Activated CD8-positive, alpha-beta memory T cell treated with anti-CD3 and anti-CD28 coated beads, Interleukin-2, amount 50 U/mL, for 24 hours (primary cell): ENCODE data around the gene ZBTB24.

ENCODE experiments used
- DNase-seq: peaks from one replicate; pipeline ENCODE4 v3.0.0-alpha.2; 2020; ENCODE audit errors: extremely low read depth

ZBTB24 gene

DNA sequence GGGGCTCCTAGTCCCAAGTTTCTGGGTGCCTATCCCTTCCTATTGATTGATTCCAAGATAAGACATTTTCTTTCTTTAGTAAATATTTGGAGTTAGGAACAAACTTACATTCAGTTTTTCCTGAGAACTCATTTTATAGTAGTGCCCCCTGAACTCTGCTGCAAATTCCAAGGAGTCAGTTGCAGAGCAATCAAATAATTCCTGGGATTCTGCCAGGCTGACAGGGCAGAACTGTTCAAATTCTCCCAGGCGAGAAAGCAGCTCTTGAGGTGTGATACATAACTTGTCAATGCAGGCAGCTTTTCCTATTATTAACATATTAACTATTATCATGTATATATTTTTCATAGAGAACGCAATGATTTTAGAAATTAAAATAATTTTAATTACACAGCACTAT lies 15.9 kb upstream of the ZBTB24 start:
- DNase-seq, result no peak

- no peak for DNase-seq
Measured at GRCh38 chr6:109498052-109498451, 15.0 kb upstream of the ZBTB24 start.

- no peak for DNase-seq
Measured at GRCh38 chr6:109496036-109496772, 13.2 kb upstream of the ZBTB24 start.

DNA sequence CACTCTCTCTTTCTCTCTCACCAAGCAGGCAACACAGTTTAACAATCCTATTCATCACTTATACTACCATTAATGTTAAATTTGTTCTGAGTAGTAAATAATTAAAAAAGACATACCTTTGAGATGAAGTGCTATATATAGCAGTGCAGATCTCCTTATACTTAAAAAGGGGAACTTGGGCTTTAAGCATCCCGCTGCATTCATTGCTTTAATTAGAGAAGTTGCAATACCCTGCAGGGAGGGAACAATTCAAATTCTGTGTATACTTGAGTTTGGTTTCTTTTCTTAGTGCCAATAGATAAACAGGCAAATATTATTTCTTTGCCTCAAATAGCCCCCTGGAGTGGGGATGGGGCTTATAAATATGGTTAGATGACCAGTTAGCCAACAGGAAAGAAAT lies 10.8 kb upstream of the ZBTB24 start:
- DNase-seq, result no peak

DNA sequence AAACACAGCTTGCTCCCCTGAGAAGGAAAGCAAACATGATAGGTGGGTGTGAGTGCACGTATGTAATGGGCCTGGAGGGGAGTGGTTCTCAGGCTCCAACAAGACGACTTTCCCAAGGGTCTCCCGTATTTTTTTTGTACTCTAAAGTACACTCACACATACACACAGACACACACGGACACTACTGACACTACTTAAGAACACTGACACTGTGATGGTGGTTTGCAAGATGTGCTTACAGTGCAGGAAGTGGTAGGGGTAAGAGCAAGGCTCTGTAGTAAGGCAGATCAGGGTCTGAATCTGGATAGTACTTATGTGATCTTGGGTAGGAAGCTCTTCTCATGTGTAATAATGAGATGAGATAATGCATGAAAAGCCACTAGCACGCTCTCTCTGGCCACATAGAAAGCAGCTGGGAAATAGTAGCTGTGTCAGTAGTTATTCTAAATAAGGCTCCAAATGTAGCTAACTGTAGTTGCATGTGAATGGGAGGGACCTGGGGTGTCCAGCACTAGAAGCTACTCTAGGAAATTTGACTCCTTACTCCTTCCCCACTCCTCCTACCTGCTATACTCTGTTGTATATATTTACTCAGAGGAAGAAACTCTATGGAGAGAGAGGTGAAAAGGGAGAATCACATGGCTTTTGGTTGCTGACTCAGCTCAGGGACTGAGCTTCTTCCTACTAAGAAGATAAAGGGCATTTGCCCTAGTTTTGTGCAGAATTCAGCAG lies 8.4 kb upstream of the ZBTB24 start:
- DNase-seq, result no peak

DNA sequence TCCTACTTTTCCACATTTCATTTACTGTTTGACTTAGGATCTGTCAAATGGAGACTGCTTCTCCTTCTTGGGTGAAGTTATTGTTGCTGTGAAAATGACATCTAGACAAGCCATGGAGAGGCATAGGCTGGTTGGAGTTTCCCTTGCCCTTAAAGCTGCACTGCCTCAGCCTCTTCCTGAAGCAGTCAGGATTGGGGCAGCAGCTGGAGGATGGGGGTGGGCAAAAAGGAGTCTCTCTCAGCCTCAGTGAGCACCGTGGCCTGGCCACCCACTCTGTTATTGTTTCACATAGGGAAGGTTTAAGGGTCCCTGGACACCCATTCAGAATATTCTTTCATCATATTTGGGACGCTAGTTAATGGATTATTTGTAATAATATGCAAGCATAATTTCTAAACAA lies 7.7 kb upstream of the ZBTB24 start:
- DNase-seq, result no peak

- DNase-seq, result no peak
Measured at GRCh38 chr6:109488001-109488400, 5.0 kb upstream of the ZBTB24 start.

- no peak for DNase-seq
Measured at GRCh38 chr6:109486068-109486467, 3.0 kb upstream of the ZBTB24 start.

DNA sequence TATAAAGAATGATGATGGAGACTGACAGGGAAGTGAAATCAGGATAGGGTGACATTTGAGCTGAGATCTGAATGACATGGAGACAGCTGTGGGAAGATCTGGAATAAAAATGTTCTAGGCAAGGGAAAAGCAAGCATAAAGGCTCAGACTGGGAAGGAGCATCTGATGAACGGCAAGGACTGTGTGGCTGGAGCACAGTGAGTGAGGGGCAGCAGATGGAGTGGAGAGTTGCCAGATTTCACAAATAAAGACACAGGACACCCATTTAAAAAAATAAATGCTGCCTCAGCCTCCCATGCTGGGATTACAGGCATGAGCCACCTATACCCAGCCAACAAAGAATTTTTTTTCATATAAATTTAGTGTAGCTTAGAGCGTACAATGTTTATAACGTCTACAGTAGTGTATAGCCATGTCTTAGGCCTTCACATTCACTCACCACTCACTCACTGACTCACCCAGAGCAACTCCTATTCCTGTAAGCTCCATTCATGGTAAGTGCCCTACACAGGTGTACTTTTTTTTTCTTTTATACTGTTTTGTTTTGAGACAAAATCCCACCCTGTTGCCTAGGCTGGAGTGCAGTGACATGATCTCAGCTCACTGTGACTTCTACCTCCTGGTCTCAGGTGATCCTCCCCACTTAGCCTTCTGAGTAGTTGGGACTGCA lies 2.4 kb upstream of the ZBTB24 start:
- no peak for DNase-seq

- DNase-seq, result no peak
Measured at GRCh38 chr6:109484122-109484521, 1.1 kb upstream of the ZBTB24 start.

DNA sequence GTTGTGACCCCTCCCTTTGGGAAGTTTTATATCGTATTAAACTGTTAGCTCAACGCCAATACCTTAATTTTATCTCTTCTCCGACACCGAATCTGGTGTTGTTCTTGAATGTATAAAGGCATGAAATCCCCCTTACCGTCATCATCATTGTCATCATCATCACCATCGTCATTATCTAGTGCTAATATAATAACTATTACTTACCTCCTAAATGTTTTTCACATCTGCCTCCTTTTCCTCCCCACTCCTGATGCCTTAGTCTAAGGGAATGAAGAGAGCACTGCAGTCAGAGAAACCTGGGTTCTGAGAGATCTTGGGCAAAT lies 677 bp upstream of the ZBTB24 start:
- no peak for DNase-seq

GRCh38 chr6:109480993-109481480 lies 2.0 kb downstream of the ZBTB24 start:
- no peak for DNase-seq

DNA sequence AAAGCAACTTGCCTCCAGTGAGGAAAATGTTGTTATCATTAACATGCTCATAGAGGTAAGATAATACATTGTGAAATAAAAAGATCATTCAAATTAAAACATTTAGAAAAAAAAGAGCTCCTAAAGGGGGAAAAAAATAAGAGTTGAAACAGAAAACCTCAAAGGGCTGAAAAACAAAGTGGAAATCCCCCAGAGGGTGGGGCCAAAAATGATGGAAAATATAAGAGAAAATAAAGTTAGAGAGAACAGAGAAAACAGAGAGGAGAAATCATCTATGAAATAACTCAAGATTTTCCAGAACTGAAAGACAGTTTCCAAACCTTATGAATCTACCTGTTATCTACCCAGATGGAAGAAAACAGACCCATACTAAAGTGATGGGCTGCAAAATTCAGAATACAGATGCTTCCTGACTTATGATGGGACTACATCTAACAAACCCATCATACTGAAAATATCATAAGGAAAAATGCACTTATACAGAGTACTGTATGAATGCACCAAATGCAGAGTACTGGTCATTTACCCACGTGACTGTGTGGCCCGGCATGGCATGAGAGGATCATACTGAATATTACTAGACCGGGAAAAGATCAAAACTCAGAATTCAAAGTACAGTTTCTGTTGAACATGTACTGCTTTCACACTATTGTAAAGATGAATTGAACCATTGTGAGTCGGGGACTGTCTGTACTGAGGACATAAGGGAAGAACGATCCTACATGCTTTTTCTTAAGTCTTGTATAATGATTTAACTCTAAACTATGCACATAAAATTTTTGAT lies 4.0 kb downstream of the ZBTB24 start:
- DNase-seq, result no peak

DNA sequence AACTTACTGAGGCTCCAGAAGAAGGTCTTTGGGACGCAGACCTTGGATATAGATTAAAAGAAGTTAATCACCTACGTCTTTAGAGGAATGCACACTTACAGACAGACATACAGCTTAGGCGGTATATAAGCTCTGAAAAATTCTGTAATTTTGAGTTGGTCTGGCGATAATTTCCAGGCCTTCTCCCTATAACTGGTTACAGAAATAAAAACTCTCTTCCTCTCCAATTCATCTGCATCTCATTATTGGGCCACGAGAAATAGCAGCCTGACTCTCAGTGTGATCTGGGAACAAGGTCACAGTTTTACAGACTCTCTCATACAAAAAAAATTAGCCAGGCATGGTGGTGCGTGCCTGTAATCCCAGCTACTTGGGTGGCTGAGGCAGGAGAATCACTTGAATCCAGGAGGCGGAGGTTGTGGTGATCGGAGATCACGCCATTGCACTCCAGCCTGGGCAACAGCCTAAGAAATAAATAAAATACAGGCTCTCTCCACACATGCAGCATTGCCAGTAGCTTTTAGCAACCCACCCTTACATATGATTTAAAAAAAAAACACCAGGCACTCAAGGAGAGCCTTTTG lies 4.7 kb downstream of the ZBTB24 start:
- no peak for DNase-seq

- no peak for DNase-seq
Measured at GRCh38 chr6:109477725-109478124, 5.3 kb downstream of the ZBTB24 start.

- no peak for DNase-seq
Measured at GRCh38 chr6:109477184-109477583, 5.8 kb downstream of the ZBTB24 start.

- no peak for DNase-seq
Measured at GRCh38 chr6:109475625-109476024, 7.4 kb downstream of the ZBTB24 start.

- no peak for DNase-seq
Measured at GRCh38 chr6:109474995-109475394, 8.0 kb downstream of the ZBTB24 start.

- no peak for DNase-seq
Measured at GRCh38 chr6:109473120-109473519, 9.9 kb downstream of the ZBTB24 start.

DNA sequence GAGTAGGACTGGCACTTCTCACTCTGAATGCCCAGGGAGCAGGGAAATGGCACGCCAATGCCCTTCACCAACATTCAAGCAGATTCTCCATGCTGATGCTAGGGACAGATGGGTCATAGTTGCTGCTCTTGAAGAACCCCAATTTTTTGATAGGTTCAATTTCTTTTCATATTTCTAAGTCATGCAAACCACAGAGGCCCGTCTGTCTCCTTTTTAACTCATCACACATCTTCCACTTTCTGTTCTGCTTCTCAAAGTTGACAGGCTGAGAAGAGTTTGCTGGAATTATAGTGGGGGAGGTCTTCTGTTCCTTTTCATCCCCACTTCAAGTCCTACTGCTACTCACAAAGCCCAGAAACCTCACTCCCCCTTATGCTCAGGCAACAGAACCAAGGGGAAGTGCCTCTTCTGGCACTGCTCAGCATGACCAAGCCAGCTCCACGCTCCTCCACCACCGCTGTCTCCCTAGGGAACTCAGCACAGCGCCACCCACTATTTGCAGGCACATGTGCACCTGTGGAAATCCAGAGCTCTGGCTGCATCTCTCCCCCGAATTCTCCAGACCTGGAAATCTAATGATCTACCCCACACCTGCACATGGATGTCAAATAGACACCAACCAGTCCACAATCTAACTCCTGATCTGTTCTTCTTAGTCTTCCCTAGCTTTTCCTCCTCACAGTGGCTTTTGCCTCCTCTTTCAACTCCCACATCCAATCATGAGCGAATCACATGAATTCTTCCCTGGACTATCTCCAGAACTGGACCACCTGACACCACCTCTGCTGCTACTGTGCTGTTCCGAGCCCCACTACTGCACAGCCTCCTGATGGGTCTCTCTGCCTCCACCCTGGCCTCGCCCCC lies 10.7 kb downstream of the ZBTB24 start:
- no peak for DNase-seq
